ENCODE results near the gene CYP2S1. TPM values are rescaled to one million over a fixed set of nuclear protein-coding genes. Genes with fewer than 3 reads are reported as not detected.

The CYP2S1 gene
- total and polyA plus RNA-seq, 9 of the 15 experiments (the other 6 are each of a cell fraction or from before 2014, with no cell fraction given), result 0.07 to 1.9 (median 0.41) TPM

GRCh38 chr19:41225238-41226052 is 32.4 kb downstream of the CYP2S1 start:
- ChIA-PET POLR2A (interaction anchor here (0.6 to 1.7 kb wide), 4 partner anchors 19 to 634 kb away, joined by 3 to 6 read pairs (median 5); partner anchors contain the start of gene HNRNPUL1), CTCF (ENCODE audit: low intra/inter-chr PET ratio) (no interaction called here)
- Histone ChIP-seq H3K27me3 (ENCODE audit: control insufficient read depth in 2 of 2, insufficient read depth in 2 of 2, low read length in 2 of 2) (peaks cover 0 to 7% of the 10 kb centered on the region in 2 experiments; a peak in 3 of 5 replicates), H3K9me3 (replicated peaks; ENCODE audit: control insufficient read depth, insufficient read depth, low read depth, low read length) (no peaks in the 10 kb centered on the region), H4K20me1 (replicated peaks; ENCODE audit: control insufficient read depth, insufficient read depth, low read length) (no peaks in the 10 kb centered on the region), H3K27ac (ENCODE audit: extremely low read depth, low read depth, low read length) (peak overlapping the region; percentile 88), H3K79me2 (ENCODE audit: control insufficient read depth, insufficient read depth, low read length) (no peaks in the 10 kb centered on the region), H3K4me1 (replicated peaks in 1 of 2; ENCODE audit: control insufficient read depth in 2 of 2, insufficient read depth in 2 of 2, low read length in 2 of 2) (peaks cover 30 to 34% of the 10 kb centered on the region in 2 experiments), H2AFZ (ENCODE audit: low read depth, low read length) (peak overlapping the region; percentile 92), H3K36me3 (ENCODE audit: control insufficient read depth, insufficient read depth, low read length) (no peaks in the 10 kb centered on the region), H3K4me2 (ENCODE audit: insufficient read depth, low read length) (peak overlapping the region; percentile 92), H3K9me1 (ENCODE audit: control insufficient read depth, insufficient read depth, low read length) (no peaks in the 10 kb centered on the region), H3K9ac (ENCODE audit: insufficient read depth in 1 of 2, low read depth in 2 of 2, low read length in 2 of 2) (peak overlapping the region; percentile 71 to 89), H3K4me3 (peak overlapping the region; percentile 40)
- DNase-seq (ENCODE audit: extremely low read depth in 1 of 4, low spot score in 3 of 4) (peak in 3 of 4 experiments; percentile 74 to 86 (median 83)), ATAC-seq (peak; percentile 60), FAIRE-seq (peak; percentile 93)
- in situ Hi-C loops (cut with MboI), result no loop called here
- 41% methylated on average over 26 of the region's 29 CpGs for WGBS (ENCODE audit: insufficient coverage, low coverage, missing lambda C conversion rate)
- BruUV-seq (replicated peaks), result no TSS peak
- intact Hi-C loops (cut with micrococcal nuclease), result loop anchor here (5.0 kb wide), 1 partner anchor 37 kb away; the partner anchor contains the start of gene HNRNPUL1
- peak; percentile 59 for TF ChIP-seq CBFA2T2 (conservative IDR thresholded peaks at IDR 0.05)
- TF ChIP-seq, protein P1, sequence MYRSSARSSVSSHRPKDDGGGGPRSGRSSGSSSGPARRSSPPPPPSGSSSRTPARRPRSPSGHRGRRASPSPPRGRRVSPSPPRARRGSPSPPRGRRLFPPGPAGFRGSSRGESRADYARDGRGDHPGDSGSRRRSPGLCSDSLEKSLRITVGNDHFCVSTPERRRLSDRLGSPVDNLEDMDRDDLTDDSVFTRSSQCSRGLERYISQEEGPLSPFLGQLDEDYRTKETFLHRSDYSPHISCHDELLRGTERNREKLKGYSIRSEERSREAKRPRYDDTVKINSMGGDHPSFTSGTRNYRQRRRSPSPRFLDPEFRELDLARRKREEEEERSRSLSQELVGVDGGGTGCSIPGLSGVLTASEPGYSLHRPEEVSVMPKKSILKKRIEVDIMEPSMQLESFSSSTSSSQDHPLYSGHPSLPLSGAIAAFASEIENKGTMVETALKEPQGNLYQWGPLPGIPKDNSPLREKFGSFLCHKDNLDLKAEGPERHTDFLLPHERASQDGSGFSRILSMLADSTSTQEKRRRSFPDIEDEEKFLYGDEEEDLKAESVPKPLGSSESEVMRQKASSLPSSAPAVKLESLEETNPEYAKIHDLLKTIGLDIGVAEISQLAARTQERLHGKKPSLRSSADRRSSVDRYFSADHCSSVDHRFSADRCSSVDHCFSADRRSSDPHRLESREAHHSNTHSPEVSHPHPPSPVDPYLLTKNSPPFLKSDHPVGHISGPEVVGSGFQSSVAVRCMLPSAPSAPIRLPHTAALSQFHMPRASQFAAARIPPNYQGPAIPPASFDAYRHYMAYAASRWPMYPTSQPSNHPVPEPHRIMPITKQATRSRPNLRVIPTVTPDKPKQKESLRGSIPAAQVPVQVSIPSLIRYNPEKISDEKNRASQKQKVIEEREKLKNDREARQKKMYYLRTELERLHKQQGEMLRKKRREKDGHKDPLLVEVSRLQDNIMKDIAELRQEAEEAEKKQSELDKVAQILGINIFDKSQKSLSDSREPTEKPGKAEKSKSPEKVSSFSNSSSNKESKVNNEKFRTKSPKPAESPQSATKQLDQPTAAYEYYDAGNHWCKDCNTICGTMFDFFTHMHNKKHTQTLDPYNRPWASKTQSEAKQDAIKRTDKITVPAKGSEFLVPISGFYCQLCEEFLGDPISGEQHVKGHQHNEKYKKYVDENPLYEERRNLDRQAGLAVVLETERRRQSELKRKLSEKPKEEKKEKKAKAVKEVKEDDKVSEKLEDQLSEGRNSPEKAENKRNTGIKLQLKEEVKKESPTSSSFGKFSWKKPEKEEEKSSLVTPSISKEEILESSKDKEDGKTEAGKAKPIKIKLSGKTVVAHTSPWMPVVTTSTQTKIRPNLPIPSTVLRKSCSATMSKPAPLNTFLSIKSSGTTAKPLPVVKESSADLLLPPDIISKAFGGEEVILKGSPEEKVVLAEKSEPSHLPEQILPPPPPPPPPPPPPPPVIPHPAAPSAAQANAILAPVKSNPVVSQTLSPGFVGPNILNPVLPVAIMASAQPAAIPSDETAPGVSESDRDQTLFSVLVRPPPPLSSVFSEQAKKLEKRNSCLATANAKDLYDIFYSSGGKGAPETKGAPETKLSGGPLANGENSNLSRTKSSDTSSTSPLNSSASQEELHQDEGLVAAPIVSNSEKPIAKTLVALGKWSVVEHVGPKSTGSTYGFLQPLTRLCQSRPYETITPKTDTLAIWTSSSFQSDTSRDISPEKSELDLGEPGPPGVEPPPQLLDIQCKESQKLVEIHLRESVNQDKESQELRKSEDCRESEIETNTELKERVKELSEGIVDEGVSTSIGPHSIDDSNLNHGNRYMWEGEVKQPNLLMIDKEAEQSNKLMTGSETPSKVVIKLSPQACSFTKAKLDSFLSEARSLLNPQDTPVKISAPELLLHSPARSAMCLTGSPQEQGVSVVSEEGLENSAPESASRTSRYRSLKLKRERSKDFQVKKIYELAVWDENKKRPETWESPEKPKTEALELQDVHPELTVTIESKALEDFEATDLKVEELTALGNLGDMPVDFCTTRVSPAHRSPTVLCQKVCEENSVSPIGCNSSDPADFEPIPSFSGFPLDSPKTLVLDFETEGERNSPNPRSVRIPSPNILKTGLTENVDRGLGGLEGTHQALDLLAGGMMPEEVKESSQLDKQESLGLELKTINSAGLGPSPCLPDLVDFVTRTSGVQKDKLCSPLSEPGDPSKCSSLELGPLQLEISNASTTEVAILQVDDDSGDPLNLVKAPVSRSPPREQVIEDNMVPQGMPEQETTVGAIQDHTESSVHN (IDR thresholded peaks at IDR 0.05; ENCODE audit: borderline replicate concordance in 1 of 2, low read depth in 1 of 2), result peak in 1 of 2 experiments; percentile 74; a peak in 2 of 4 replicates
- peak; percentile 14; the same call in 1 of the 2 replicates for TF ChIP-seq THRAP3 (IDR thresholded peaks at IDR 0.05; ENCODE audit: borderline replicate concordance)
- TF ChIP-seq PCBP1 (IDR thresholded peaks at IDR 0.05; ENCODE audit: low read depth, low read length, poor library complexity, severe bottlenecking), result no peak
- TF ChIP-seq LEF1 (IDR thresholded peaks at IDR 0.05), result peak; percentile 87
- TF ChIP-seq ZNF75A (CRISPR knock-in tag; IDR thresholded peaks at IDR 0.05), result no peak
- no peak; the same call in 1 of the 2 replicates for TF ChIP-seq GTF2E2 (tag; IDR thresholded peaks at IDR 0.05)
- TF ChIP-seq RUNX1 (IDR thresholded peaks at IDR 0.05; ENCODE audit: low read depth), result no peak
- no peak for TF ChIP-seq RFX1 (IDR thresholded peaks at IDR 0.05)
- TF ChIP-seq RBM34 (IDR thresholded peaks at IDR 0.05; ENCODE audit: borderline replicate concordance, insufficient read depth, low read length), result no peak
- TF ChIP-seq HDGF (IDR thresholded peaks at IDR 0.05), result peak; percentile 47; the same call in 1 of the 2 replicates
- no peak for TF ChIP-seq ZNF3 (CRISPR knock-in tag; IDR thresholded peaks at IDR 0.05)
- TF ChIP-seq CREM (IDR thresholded peaks at IDR 0.05; ENCODE audit: low read depth), result peak; percentile 86
- peak; percentile 36 for TF ChIP-seq MEIS2 (IDR thresholded peaks at IDR 0.05; ENCODE audit: partially characterized antibody)
